VCaP (cell line): ENCODE data around the gene CSNK1G1.
"Not testable (repeated sequence)": the region's sequence is repeated elsewhere in the genome, so short reads cannot be mapped to it uniquely, and the experiment has no call there.

Experiments used
- H3K27ac ChIP-seq: fragments of 450-650 bp; 2 replicates; pipeline ENCODE4 v1.5.1; 2017
- TF ChIP-seq, protein P1 (sequence below): fragments of 450-650 bp; conservative IDR thresholded peaks from 2 replicates; pipeline ENCODE4 v1.5.1; 2017; ENCODE audit warnings: mild to moderate bottlenecking, moderate library complexity

CSNK1G1 gene

DNA sequence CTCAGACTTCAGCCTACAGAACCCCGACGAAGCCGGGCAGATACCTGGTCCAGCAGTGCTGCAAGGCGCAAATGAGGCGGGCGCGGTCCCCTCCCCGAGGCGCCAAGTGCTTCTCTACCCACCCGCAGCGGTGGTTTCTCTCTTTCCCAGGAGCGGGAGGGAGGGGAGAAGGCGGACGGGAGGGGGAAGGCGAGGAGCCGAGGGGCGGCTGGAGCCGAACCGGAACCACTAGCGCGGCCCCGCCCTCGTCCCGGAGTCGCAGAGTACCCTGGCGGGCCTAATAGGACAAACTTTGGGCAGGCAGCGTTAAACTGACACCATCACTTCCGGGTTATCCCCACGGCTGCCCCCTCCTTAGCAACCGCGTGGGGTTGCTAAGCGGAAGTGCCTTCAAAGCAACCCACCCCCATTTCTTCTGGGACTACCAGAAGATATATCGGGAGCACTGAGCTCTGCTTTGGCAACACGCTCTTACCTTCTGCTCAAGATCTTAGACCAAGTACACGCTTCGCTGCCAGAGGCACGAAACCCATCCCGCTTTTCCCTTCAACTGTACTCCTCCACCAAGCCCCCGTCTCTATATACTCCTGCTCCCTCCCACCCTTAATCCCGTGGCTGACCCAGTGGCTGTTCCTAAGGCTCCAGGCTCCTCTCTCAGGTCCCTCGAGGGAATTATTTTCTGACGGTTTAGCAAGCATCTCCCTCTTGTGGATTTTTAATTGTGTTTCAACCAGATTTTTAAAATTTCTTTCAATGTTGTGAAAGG lies at the start of gene CSNK1G1:
TSS of gene CSNK1G1 (minus strand) at position 230 of the 766 bp plus-strand sequence. CDS start 55,674 bp downstream, outside the sequence.
- peak within 1 kb of the TSS; percentile 77 for H3K27ac ChIP-seq
- TF ChIP-seq, protein P1, sequence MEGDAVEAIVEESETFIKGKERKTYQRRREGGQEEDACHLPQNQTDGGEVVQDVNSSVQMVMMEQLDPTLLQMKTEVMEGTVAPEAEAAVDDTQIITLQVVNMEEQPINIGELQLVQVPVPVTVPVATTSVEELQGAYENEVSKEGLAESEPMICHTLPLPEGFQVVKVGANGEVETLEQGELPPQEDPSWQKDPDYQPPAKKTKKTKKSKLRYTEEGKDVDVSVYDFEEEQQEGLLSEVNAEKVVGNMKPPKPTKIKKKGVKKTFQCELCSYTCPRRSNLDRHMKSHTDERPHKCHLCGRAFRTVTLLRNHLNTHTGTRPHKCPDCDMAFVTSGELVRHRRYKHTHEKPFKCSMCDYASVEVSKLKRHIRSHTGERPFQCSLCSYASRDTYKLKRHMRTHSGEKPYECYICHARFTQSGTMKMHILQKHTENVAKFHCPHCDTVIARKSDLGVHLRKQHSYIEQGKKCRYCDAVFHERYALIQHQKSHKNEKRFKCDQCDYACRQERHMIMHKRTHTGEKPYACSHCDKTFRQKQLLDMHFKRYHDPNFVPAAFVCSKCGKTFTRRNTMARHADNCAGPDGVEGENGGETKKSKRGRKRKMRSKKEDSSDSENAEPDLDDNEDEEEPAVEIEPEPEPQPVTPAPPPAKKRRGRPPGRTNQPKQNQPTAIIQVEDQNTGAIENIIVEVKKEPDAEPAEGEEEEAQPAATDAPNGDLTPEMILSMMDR: peak; percentile 67

DNA sequence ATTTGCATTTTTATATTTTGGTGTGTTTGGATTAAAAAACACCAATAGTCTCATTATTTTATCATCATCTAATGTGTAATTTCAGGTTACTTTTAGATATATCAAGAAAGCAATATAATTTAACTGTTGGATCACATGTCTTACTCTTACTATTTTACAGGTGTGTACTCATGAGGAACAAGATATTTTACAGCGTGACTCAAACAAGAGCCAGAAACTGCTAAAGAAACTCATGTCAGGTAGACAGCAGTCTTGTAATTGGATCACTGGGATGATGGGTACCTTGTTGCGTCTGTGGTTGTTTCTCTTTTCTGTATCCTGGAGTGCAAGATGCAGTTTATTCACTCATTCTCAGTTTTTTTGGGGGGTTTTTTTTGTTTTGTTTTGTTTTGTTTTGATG lies 44.6 kb upstream of the CSNK1G1 start:
- TF ChIP-seq, protein P1: no peak
- peak overlapping the region; percentile 22; the same call in 1 of the 2 replicates for H3K27ac ChIP-seq

DNA sequence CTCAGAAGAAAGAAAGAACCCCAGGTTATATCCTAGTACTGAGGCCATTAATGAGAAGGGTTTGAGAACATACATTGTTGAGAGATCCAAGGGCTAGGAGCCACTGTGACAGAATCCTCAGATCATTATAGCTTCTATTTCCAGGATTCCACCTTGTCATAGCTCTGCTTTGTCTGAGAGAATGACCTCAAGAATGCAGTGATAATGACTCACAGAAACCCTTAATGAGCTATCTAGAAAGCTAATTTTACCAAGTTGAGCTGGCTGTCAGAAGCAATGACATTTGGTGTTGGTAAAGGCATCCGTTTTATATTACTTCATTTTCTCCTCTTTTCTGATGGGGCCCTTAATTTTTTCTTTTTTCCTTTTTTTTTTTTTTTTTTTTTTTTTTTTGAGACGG lies 42.6 kb upstream of the CSNK1G1 start:
- TF ChIP-seq, protein P1: no peak
- no peak overlapping the region for H3K27ac ChIP-seq

DNA sequence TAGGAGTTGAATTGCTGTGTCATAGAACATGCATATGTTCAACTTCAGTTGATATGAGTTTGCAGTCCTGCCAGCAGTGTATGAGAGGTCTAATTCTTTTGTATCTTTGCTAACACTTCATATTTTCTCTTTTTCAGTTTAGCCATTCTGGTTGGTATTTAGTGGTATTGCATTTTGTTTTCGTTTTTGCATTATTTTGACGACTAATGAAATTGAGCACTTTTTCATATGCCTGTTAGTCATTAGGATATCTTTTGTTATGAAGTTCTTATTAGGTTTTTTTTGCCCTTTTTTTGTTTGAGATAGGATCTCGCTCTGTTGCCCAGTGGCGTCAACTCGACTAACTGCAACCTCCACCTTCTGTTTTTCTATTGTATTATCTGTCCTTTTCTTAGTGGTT lies 40.8 kb upstream of the CSNK1G1 start:
- TF ChIP-seq, protein P1: no peak

DNA sequence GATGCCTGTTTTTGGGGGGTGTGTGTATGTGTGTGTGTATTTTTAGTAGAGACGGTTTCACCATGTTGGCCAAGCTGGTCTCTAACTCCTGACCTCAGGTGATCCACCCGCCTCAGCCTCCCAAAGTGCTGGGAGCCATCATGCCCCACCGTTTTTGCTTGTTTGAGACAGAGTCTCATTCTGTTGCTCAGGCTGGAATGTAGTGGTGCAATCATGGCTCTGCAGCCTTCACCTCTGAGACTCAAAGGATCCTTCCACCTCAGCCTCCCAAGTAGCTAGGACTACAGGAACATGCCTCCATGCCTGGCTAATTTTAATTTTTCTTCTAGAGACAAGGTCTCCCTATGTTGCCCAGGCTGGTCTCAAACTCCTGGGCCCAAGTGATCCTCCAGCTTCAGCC lies 36.5 kb upstream of the CSNK1G1 start:
- not testable (repeated sequence) for H3K27ac ChIP-seq

More for the DNA sequence above, 40.8 kb upstream of the CSNK1G1 start:
- no peak overlapping the region for H3K27ac ChIP-seq

DNA sequence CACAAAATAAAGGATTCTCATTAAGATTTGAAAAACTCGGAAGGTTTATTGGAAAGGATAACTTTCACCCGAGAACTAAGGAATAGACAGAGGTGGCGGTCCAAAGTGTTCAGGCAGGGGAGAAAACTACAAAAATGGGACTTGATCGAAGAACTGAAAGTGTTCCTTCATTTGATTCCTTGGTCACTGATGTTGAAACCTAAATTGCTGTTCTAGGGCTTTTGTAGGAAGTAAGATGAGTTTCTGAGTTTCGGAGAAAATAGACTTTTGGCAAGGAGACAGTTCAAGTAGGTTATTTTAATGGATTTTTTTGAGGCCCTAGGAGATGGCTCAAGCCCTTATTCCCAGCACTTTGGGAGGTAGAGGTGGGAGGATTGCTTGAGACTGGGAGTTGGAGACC lies 33.1 kb upstream of the CSNK1G1 start:
- TF ChIP-seq, protein P1: no peak
- no peak overlapping the region for H3K27ac ChIP-seq

DNA sequence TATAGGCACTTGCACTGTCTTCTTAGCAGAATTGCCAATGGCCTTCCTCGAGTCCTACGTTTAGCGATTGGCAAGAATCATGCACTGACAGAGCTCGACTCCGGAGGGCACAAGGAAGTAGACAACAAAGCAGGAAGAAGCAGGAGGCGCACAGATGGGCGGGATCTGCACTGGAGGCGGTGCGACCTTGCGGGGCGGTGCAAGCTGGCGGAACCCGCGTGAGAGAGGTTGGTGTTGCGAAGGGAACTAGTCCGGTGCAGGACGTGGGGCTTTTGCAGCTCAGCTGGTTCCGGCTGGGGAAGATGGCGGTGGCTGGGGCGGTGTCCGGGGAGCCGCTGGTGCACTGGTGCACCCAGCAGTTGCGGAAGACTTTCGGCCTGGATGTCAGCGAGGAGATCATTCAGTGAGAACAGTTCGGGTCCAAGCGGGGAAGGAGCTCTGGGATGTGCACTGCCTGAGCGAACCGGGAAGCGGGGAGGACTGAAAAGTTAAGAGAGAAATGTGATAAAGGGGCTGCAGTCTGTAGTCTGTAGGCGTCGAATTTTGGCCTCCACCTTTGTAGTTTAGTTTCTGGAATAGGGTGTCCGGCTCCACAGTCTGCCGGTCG lies 31.7 kb upstream of the CSNK1G1 start, which contains the start of gene TRIP4:
TSS of gene TRIP4 (plus strand) at position 275 of the 607 bp plus-strand sequence. CDS start at position 303, 28 bp downstream.
- H3K27ac ChIP-seq: peak within 1 kb of the TSS; percentile 74
- TF ChIP-seq, protein P1: no peak

DNA sequence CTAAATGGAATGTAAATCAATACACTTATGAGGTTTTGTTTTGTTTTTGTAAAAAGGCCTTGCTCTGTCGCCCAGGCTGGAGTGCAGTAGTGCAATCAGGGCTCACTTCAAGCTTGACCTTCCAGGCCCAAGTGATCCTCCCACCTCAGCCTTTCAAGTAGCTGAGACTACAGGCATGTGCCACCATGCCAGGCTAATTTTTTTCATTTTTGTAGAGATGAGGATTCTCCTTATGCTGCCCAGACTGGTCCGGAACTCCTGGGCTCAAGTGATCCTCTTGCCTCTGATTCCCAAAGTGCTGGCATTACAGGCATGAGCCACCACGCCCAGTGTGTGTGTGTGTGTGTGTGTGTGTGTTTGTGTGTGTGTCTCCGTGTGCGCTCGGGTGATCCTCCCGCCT lies 30.3 kb upstream of the CSNK1G1 start:
- H3K27ac ChIP-seq: no peak overlapping the region
- TF ChIP-seq, protein P1: no peak
